ENCODE measurements around the gene TANK.
"Not testable (repeated sequence)": the region's sequence is repeated elsewhere in the genome, so short reads cannot be mapped to it uniquely, and the experiment has no call there.

TANK gene

GRCh38 chr2:161170377-161170776 lies 10.1 kb downstream of the TANK start:
- no peak for DNase-seq

DNA sequence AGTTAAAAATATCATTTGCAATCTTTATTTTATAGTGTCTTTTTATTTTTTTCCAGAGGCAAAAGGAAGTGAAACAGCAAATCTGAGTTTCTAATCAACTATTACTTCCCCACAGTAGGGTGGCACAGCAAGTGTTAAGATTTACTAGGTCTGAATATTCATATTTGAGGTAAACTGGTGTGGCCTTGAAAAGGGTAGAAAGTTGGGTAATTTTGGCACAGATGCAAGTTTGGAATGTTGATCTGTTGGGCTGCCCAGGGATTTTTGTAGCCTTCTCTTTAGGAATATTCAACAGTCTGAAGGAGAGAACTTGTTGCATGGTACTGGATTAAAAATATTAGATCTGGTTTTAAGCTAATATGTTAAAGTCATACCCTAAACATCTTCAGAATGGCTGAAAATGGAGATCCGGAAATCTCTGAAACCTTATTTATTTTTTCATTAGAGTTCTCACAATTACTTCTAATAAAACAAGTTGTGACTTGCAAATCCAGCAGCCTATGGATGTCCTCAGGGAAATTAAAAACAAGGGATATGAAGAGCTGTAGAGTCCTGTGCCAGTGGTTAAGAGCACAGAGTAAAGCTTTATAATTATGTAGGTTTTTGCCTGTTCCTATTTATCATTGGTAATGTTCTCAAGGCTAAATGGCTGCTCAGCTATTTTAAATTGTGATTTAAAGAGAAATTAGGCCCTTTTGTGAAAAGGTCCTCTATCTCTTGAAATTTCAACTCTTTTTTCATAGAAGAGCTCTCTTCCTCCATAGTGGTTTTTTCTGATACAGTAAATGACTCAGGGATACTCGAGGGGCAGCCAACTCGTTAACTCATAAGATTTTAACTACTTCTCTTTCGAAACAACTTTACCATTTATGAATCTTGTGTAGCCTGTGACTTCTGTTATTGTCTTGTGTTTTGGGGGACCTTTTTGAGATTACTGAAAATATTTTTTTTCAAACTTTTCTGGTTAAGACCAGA lies 11.0 kb downstream of the TANK start:
- no peak for DNase-seq

- DNase-seq: no peak
Measured at GRCh38 chr2:161172901-161173540, 12.8 kb downstream of the TANK start.

GRCh38 chr2:161173541-161174194 lies 13.4 kb downstream of the TANK start:
- DNase-seq: no peak

DNA sequence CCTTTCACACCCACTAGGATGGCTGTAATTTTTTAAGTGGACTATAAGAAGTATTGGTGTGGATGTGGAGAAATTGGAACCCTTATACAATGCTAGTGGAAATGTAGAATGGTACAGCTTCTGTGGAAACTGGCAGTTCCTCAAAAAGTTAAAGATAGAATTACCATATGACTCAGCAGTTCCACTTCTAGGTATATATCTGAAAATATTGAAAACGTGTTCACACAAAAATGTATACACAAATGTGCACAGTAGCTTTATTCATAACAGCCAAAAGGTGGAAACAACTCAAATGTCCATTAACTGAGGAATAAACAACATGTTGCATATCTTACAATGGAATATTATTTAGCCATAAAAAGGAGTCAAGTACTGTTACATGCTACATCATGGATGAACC lies 17.7 kb downstream of the TANK start:
- DNase-seq: no peak

- DNase-seq: no peak
Measured at GRCh38 chr2:161178756-161179155, 18.5 kb downstream of the TANK start.

DNA sequence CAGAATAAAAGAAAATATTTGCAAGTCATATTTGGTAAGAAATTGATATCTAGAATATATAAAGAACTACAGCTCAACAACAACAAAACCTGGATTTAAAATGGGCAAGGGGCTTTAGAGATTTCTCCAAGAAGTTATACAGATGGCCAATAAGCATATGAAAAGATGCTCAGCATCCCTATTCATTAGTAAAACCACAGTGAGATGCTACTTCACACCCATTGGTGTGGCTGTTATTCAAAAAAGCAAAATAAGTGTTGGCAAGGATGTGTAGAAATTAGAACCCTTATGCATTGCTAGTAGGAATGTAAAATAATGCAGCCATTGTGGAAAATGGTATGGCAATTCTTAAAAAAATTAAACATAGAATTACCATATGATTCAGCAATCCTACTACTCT lies 29.8 kb downstream of the TANK start:
- DNase-seq: no peak

GRCh38 chr2:161195602-161196001 lies 35.4 kb downstream of the TANK start:
- not testable (repeated sequence) for DNase-seq

DNA sequence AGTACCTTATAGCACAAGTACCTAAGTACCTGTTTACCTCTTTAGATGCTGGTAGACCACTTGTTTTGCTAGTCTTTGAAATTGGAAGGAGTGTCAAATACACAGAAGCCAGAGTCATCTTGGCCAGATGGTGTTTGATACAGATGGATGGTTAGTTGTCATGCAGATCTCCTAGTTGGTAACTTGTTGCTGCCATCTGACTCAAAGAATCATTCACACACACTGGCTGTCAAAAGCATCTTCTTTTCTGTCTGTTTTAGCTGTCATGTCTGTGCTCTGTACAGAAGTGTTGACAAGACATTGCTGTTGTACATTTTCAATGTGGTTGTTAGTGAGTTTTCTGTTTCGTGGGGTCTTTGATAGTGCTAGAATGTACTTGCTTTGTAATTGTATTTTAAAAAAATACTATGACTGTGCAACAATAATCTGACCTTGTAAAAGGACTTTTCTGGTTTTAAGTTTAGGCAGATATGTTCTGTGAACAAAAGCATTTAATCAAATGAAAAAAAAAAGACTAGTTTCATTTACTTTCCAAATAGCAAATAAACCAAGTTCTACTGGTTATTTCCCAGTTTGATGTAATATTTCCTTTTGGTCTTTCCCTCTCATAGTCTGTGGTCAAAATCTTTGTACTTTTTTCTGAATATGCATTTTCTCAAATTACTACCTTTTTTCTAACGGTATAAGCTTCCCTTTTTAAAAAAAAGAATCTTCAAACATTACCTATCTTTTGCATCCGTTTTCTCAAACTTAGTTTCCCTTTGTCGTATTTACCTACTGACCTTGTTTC lies 39.9 kb downstream of the TANK start:
- DNase-seq: no peak

GRCh38 chr2:161204846-161205245 lies 44.6 kb downstream of the TANK start:
- DNase-seq: no peak

GRCh38 chr2:161206471-161207032 lies 46.3 kb downstream of the TANK start:
- no peak for DNase-seq

- no peak for DNase-seq
Measured at GRCh38 chr2:161207941-161208340, 47.7 kb downstream of the TANK start.

DNA sequence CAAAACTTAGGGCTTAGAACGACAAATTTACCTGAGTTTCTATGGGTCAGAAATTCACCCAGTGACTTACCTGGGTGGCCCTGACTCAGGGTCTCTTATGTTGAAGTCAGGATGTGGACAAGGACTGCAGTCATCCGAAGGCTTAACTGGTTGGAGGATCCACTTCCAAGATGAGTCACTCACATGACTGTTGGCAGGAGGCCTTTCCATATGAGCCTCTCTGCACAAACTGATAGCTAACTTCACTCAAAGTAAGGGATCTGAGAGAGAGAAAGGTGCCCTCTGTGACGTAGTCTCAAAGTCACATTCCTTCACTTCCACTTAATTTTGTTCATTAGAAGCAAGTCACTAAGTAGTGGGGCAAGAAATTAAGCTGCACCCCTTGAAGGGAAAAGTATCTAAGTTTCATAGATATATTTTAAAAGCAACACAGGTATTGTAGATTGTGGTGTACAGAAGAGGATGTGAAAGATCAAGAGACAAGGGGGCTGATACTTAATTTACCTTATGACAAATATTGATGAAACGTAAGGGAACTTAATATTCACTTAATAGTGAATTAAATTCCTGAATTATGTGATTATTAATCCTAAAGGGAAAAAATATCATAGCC lies 48.4 kb downstream of the TANK start:
- no peak for DNase-seq

GRCh38 chr2:161209902-161210301 lies 49.7 kb downstream of the TANK start:
- no peak for DNase-seq

DNA sequence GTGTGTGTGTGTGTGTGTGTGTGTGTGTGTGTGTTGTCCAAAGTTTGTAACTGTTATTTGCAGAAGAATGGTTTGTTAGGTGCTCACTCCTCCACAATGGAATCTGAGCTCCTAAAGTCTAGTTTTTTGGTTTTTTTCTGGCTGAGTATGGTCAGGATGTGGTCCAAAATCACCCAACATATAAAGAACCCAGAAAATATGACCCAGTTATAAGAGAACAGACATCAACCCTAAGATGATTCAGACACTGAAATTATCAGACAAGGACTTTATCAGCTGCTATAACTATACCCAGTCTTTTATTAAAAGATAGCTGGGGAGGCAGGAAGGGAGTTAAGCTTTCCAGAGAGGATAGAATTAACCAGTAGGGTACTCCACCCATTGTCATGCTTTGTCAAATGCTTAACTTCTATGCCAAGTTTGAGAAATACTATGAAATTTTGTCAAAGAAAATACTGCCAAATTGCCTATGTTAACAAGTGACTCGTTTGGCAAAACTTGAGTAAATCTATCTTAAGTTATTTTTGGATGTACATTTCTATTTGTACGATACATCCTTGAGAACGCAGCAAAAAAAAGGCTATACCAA lies 57.5 kb downstream of the TANK start:
- no peak for DNase-seq

- no peak for DNase-seq
Measured at GRCh38 chr2:161219211-161219610, 59.0 kb downstream of the TANK start.

GRCh38 chr2:161223139-161223732 lies 63.0 kb downstream of the TANK start:
- peak in 1 of 2 experiments; percentile 6 for DNase-seq

DNA sequence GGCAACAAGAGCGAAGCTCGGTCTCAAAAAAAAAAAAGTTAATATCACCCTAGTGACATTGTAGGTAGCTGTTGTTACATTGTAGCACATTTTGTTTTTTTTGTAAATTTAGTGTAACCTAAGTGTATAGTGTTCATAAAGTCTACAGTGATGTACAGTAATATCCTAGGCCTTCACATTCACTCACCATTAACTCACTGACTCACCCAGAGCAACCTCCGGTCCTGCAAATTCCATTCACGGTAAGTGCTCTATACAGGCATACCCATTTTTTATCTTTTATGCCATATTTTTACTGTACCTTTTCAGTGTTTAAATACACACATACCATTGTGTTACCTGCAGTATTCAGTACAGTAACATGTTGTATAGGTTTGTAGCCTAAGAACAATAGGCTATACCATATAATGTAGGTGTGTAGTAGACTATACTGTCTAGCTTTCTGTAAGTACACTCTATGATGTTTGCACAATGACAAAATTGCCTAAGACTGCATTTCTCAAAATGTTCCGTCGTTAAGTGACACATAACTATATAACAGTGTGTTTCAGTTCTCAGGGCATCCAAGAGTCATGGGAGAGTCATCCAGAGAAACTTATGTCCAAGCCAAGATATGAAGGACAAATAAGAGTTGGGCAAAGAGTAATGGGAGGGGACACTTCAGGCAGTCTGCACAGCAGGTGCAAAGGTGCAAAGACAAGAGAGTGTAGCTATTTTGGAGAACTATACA lies 68.4 kb downstream of the TANK start:
- no peak for DNase-seq

- DNase-seq: no peak
Measured at GRCh38 chr2:161230959-161231358, 70.7 kb downstream of the TANK start.

- DNase-seq: no peak
Measured at GRCh38 chr2:161232571-161232970, 72.3 kb downstream of the TANK start.

Data from cerebellar nuclear complex (tissue), 1 donor.